GM12891 (cell line): Measurements from ENCODE around the gene RPL13A.

ENCODE experiments used
- PAX5 ChIP-seq: IDR thresholded peaks from 2 replicates; pipeline ENCODE4 v1.6.1; 2011; ENCODE audit warnings: low read length, moderate library complexity, mild to moderate bottlenecking; ENCODE audit not compliant: insufficient read depth, severe bottlenecking
- POLR2A ChIP-seq: IDR thresholded peaks from 2 replicates; pipeline ENCODE4 v1.6.1; 2011; ENCODE audit warnings: low read depth, low read length, control low read depth
- POLR2AphosphoS5 ChIP-seq: IDR thresholded peaks from 2 replicates; pipeline ENCODE4 v1.6.1; 2011; ENCODE audit warnings: low read depth, low read length, control low read depth

GRCh38 chr19:49450405-49450804 is 37.0 kb upstream of the RPL13A start:
- TF ChIP-seq POLR2A (no peak), POLR2AphosphoS5 (no peak), PAX5 (no peak)
